ENCODE results near the gene TNFSF13B.

TNFSF13B gene

DNA sequence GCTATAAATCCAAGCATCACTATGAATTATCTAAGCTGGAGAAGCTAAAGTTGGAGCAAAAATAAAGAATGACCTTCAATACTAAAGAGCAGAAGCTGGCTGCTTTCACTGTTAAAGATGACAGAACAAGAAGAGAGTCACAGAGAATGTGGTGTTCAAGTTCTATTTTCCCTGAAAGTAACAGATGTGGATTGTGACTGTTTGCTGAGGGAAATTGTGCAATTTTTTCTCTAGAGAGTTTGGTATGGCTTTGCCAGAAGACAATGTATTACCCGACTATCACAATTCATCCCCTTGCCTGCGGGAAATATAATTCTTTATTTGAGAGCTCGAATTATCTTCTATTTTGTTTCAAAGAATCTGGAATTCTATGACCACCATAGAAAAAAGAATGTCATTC lies 83.1 kb downstream of the TNFSF13B start:
- DNase-seq: no peak

DNA sequence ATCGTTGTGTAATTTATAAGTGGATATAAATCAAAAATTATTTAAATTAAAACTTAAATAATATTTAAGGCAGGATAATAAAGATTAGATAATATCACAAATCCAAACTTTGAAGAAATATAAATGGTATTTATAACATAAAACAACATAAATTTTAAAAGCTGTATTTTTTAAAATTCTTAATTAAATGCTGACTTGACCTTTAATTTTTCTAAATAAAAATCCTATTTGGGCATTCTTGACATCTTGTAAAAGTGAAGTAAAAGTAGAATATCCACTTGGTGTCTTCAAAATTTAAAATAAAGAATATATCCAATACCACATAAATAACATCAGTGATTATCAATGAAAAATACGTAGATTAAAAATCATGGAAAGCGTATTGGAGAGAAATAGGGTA lies 87.7 kb downstream of the TNFSF13B start:
- no peak for DNase-seq
